Epithelial cell of proximal tubule (primary cell): ENCODE data around the gene IQUB. TPM values are rescaled to one million over a fixed set of nuclear protein-coding genes. Genes with fewer than 3 reads are reported as not detected.

Source experiments
- DNase-seq: peaks from one replicate; pipeline ENCODE4 v3.0.0-alpha.2; 2011; ENCODE audit warnings: low read depth
- H3K4me3 ChIP-seq: 2 replicates; pipeline ENCODE4 v1.5.1; 2011; ENCODE audit warnings: low read depth, mild to moderate bottlenecking, low read length
- CTCF ChIP-seq: conservative IDR thresholded peaks from 2 replicates; pipeline ENCODE4 v1.5.1; 2012; ENCODE audit warnings: low read depth, mild to moderate bottlenecking, low read length
- total RNA-seq: library from RNA; depleted of rRNA; stranded (reverse); fragments of >200 nt; gene quantifications from 2 replicates; pipeline ENCODE4 v1.2.3, GENCODE V29; 2015

Gene IQUB
- total RNA-seq, 1 donor from 2014 or later: under 0.01 TPM

GRCh38 chr7:123573341-123573740 is 38.9 kb upstream of the IQUB start:
- DNase-seq: no peak

DNA sequence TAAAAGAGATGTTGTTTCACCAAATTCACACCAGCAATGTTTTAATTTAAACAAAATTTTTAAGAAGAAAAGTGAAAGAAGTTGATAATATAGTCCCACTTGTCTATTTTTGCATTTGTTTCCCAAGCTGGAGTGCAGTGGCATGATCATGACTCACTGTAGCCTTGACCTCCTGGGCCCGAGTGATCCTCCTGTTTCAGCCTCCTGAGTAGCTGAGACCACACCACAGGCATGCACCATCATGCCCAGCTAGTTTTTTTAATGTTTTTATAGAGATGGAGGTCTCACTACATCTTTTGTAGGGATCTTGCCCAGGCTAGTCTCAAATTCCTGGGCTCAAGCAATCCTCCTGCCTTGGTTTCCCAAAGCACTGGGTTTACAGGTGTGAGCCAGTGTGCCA is 37.3 kb upstream of the IQUB start:
- no peak for DNase-seq
- TF ChIP-seq CTCF: no peak
- H3K4me3 ChIP-seq: no peak overlapping the region

More at GRCh38 chr7:123573341-123573740, 38.9 kb upstream of the IQUB start:
- no peak overlapping the region for H3K4me3 ChIP-seq
- TF ChIP-seq CTCF: no peak

DNA sequence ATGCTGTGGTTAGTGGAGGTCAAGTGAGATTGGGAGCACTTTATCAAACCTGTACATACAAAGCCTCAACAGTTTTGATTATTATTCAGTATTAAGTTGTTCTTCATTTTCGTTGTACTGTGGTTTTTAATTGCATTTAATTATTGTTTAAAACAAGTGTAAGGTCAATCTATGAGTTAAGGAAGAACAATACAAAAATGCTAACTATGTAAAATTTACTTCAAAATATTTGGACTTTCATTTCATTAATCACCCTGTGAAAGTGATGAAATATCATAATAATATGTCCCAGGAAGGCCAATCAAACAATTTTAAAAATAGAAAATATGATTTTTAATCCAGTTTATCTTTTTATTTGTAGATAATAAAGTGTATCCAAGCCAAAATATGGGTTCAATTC is 36.8 kb upstream of the IQUB start:
- H3K4me3 ChIP-seq: no peak overlapping the region
- no peak for DNase-seq
- no peak for TF ChIP-seq CTCF

GRCh38 chr7:123570390-123571182 is 36.2 kb upstream of the IQUB start:
- H3K4me3 ChIP-seq: no peak overlapping the region
- no peak for DNase-seq
- TF ChIP-seq CTCF: no peak

- no peak overlapping the region for H3K4me3 ChIP-seq
- DNase-seq: no peak
- TF ChIP-seq CTCF: no peak
Observed at GRCh38 chr7:123569352-123570010, 35.1 kb upstream of the IQUB start.

- no peak for TF ChIP-seq CTCF
- no peak for DNase-seq
- no peak overlapping the region for H3K4me3 ChIP-seq
Observed at GRCh38 chr7:123562121-123562520, 27.7 kb upstream of the IQUB start.
